ENCODE data around the gene RGS4. TPM values are rescaled to one million over a fixed set of nuclear protein-coding genes. Genes with fewer than 3 reads are reported as not detected.
A peak's percentile ranks its signal among the peaks of the same experiment; 100 is the strongest.

RGS4 gene
- total RNA-seq, 1 donor from 2014 or later, result 121 TPM

GRCh38 chr1:163036671-163037070 is 32.5 kb upstream of the RGS4 start:
- H3K27ac Mint-ChIP-seq (ENCODE audit: unreplicated experiment), result peak overlapping the region; percentile 38
- H3K4me1 Mint-ChIP-seq (ENCODE audit: unreplicated experiment), result peaks cover 31% of the 10 kb centered on the region
- no peak for DNase-seq (ENCODE audit: extremely low spot score, unreplicated experiment)
- no peak for TF ChIP-seq CTCF (IDR thresholded peaks at IDR 0.05)
- no peaks in the 10 kb centered on the region for H3K36me3 Mint-ChIP-seq (ENCODE audit: unreplicated experiment)
- H3K9me3 Mint-ChIP-seq (ENCODE audit: unreplicated experiment), result no peaks in the 10 kb centered on the region
- no peak overlapping the region for H3K4me3 Mint-ChIP-seq (ENCODE audit: unreplicated experiment)
- H3K27me3 Mint-ChIP-seq (ENCODE audit: unreplicated experiment), result no peaks in the 10 kb centered on the region

DNA sequence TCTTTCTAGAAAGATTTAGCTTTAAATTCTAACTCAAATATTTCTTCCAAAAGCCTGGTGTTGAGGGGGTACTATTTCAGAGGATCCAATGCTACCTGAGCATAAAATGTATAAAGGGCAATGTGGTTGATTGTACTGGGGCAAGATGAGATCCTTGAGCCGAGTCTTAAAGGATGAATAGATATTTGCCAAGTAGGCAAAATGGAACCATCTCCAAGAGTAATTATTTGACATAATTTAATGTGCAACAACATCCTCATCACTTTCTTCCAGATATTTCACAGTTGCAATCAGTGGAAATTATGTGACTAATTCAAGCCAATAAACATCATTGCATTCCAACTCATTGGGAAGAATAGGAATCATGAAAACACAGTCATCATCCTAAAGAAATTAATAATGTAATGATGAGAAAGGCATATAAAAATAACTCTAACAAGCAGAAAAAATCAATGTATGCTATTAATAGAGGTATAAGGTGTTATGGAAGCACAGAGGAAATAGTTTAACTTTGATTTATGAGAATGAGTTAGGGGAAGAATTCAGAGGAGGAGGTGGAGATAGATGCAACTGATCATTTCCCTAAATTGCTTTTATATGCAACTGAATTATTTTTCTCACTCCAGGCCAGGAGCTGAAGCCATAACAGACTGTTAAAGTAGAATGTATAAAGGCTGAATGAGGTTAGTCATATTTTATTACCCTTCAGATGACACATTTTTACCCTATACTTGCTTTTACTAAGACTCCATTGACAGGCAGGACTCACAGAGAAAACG is 30.0 kb upstream of the RGS4 start:
- no peak overlapping the region for H3K4me3 Mint-ChIP-seq (ENCODE audit: unreplicated experiment)
- no peaks in the 10 kb centered on the region for H3K27me3 Mint-ChIP-seq (ENCODE audit: unreplicated experiment)
- no peak overlapping the region for H3K27ac Mint-ChIP-seq (ENCODE audit: unreplicated experiment)
- DNase-seq (ENCODE audit: extremely low spot score, unreplicated experiment), result no peak
- TF ChIP-seq CTCF (IDR thresholded peaks at IDR 0.05), result no peak
- H3K36me3 Mint-ChIP-seq (ENCODE audit: unreplicated experiment), result no peaks in the 10 kb centered on the region
- H3K4me1 Mint-ChIP-seq (ENCODE audit: unreplicated experiment), result peaks cover 25% of the 10 kb centered on the region
- H3K9me3 Mint-ChIP-seq (ENCODE audit: unreplicated experiment), result no peaks in the 10 kb centered on the region

DNA sequence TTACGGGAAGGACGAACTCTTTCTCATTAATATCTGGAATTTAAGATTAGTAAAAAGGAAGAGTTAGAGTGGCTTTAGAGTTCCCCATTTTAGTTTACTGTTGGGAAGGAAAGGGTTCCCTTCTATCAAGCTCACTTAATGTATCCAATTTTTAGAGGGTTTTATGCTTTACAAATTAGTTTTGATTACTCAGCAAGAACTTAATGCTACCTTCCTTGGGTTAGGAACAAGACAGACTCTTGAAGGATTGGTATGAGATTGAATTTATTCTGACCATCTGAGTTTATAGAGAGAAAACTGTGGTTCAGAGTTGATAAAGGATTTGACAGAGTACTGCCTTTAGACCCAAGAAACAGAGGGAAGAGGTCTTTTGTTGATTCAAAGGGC is 29.5 kb upstream of the RGS4 start:
- no peak overlapping the region for H3K27ac Mint-ChIP-seq (ENCODE audit: unreplicated experiment)
- H3K27me3 Mint-ChIP-seq (ENCODE audit: unreplicated experiment), result no peaks in the 10 kb centered on the region
- no peaks in the 10 kb centered on the region for H3K36me3 Mint-ChIP-seq (ENCODE audit: unreplicated experiment)
- DNase-seq (ENCODE audit: extremely low spot score, unreplicated experiment), result no peak
- TF ChIP-seq CTCF (IDR thresholded peaks at IDR 0.05), result no peak
- H3K4me3 Mint-ChIP-seq (ENCODE audit: unreplicated experiment), result no peak overlapping the region
- no peaks in the 10 kb centered on the region for H3K9me3 Mint-ChIP-seq (ENCODE audit: unreplicated experiment)
- peaks cover 24% of the 10 kb centered on the region for H3K4me1 Mint-ChIP-seq (ENCODE audit: unreplicated experiment)

DNA sequence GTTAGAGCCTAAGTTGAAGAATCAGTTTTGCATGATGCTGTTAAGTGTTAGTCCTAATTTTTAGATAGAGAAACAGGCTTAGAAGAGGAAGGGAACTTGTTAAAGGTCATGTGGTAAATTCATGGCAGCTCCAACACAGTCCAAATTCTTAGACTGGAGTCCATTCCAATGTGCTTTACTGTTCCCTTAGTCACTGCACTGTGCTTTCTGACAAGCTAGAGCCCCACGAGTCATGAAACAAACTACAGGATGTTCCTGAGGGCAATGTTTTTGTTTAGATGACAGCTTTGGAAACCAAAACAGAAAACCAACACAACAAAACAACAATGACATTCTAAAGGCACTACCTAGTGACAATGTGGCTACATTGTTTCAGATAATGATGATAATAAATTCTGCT is 23.1 kb upstream of the RGS4 start:
- no peak for TF ChIP-seq CTCF (IDR thresholded peaks at IDR 0.05)
- Mint-ChIP-seq H3K27ac (ENCODE audit: unreplicated experiment) (no peak overlapping the region), H3K4me3 (ENCODE audit: unreplicated experiment) (no peak overlapping the region), H3K9me3 (ENCODE audit: unreplicated experiment) (no peaks in the 10 kb centered on the region), H3K4me1 (ENCODE audit: unreplicated experiment) (no peaks in the 10 kb centered on the region), H3K27me3 (ENCODE audit: unreplicated experiment) (no peaks in the 10 kb centered on the region), H3K36me3 (ENCODE audit: unreplicated experiment) (no peaks in the 10 kb centered on the region)
- DNase-seq (ENCODE audit: extremely low spot score, unreplicated experiment), result no peak

DNA sequence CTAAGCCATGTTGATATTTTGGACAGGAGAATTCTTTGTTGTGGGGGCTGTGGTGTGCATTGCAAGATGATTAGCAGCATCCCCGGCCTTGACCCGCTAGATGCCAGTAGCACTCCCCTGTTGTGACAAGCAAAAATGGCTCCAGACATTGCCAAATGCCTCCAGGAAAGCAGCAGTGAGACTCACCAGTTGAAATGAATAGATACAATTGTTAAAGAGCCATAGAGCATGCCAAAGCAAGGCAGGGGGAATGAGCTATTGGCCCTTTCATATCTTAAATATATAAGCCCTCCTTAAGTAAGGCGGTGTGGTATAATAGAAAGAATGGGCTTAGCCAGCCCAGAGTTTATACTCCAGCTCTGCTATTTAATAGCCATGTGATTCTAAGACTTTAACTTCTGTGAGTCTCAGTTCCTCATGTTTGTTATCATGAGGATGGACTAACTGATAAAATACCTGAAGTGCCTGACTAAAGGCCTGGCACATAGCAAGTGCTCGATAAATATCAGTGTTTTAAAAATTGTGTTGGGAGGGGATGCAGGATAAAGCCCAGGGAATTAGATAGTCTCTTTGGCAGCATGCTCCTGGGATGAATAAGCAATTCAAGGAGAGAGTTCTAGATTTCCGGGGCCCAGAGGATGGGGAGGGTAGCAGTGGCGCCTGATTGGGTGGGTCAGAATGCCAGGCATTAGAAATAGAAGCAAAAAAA is 21.1 kb upstream of the RGS4 start:
- Mint-ChIP-seq H3K4me1 (ENCODE audit: unreplicated experiment) (no peaks in the 10 kb centered on the region), H3K4me3 (ENCODE audit: unreplicated experiment) (no peak overlapping the region), H3K27ac (ENCODE audit: unreplicated experiment) (no peak overlapping the region), H3K9me3 (ENCODE audit: unreplicated experiment) (no peaks in the 10 kb centered on the region), H3K27me3 (ENCODE audit: unreplicated experiment) (no peaks in the 10 kb centered on the region), H3K36me3 (ENCODE audit: unreplicated experiment) (no peaks in the 10 kb centered on the region)
- no peak for DNase-seq (ENCODE audit: extremely low spot score, unreplicated experiment)
- TF ChIP-seq CTCF (IDR thresholded peaks at IDR 0.05), result no peak
